Suppressor macrophage treated with lipopolysaccharide for 4 hours (primary cell): ENCODE data around the gene KRT35.
A peak's percentile ranks its signal among the peaks of the same experiment; 100 is the strongest.
"Not testable (repeated sequence)": the region's sequence is repeated elsewhere in the genome, so short reads cannot be mapped to it uniquely, and the experiment has no call there.

Source experiments
- DNase-seq: peaks from one replicate; pipeline ENCODE4 v3.0.0-alpha.2; 2020

KRT35 gene

GRCh38 chr17:41452281-41452680, 28.7 kb downstream of the KRT35 start:
- DNase-seq, result peak; percentile 0

- no peak for DNase-seq
Observed at GRCh38 chr17:41451154-41451728, 29.7 kb downstream of the KRT35 start.

GRCh38 chr17:41449008-41449407, 31.9 kb downstream of the KRT35 start:
- DNase-seq, result no peak

GRCh38 chr17:41448506-41448905, 32.4 kb downstream of the KRT35 start:
- no peak for DNase-seq

- no peak for DNase-seq
Observed at GRCh38 chr17:41446806-41447205, 34.1 kb downstream of the KRT35 start.

- no peak for DNase-seq
Observed at GRCh38 chr17:41444640-41445039, 36.3 kb downstream of the KRT35 start.

- DNase-seq, result no peak
Observed at GRCh38 chr17:41444186-41444585, 36.8 kb downstream of the KRT35 start.

- no peak for DNase-seq
Observed at GRCh38 chr17:41442739-41443138, 38.2 kb downstream of the KRT35 start.

GRCh38 chr17:41440531-41441033, 40.4 kb downstream of the KRT35 start, which contains the start of gene KRT38:
KRT38 (minus strand) TSS chr17:41440983; CDS start chr17:41440921, 62 bp downstream.
- no peak for DNase-seq

- DNase-seq, result no peak
Observed at GRCh38 chr17:41439375-41439774, 41.6 kb downstream of the KRT35 start.

GRCh38 chr17:41437769-41438168, 43.2 kb downstream of the KRT35 start:
- DNase-seq, result no peak

- no peak for DNase-seq
Observed at GRCh38 chr17:41437254-41437653, 43.7 kb downstream of the KRT35 start.

- no peak for DNase-seq
Observed at GRCh38 chr17:41434415-41434814, 46.5 kb downstream of the KRT35 start.

- no peak for DNase-seq
Observed at GRCh38 chr17:41434005-41434404, 46.9 kb downstream of the KRT35 start.

GRCh38 chr17:41433586-41433985, 47.4 kb downstream of the KRT35 start:
- no peak for DNase-seq

- not testable (repeated sequence) for DNase-seq
Observed at GRCh38 chr17:41430376-41430775, 50.6 kb downstream of the KRT35 start.

- DNase-seq, result no peak
Observed at GRCh38 chr17:41429667-41430066, 51.3 kb downstream of the KRT35 start.

GRCh38 chr17:41428591-41429291, 52.2 kb downstream of the KRT35 start:
- DNase-seq, result no peak
